Gastrocnemius medialis (tissue), 4 donors: ENCODE data around the gene INPP5A. TPM values are rescaled to one million over a fixed set of nuclear protein-coding genes. Genes with fewer than 3 reads are reported as not detected.
A peak's percentile ranks its signal among the peaks of the same experiment; 100 is the strongest.

ENCODE experiments used
- ATAC-seq, 2 donors: fragments of 150-250 bp; one replicate each; pipeline ENCODE4 v1.9.1; 2016
- DNase-seq, 2 donors: peaks; one replicate each; pipeline ENCODE4 v3.0.0-alpha.2; 2019
- H3K27ac ChIP-seq, 4 donors: fragments of 200-600 bp; sonication (generic); 1 replicate in 1 of 4; 2 replicates in 3 of 4; pipeline ENCODE4 v1.5.1; 2016 to 2018; ENCODE audit warnings: mild to moderate bottlenecking in 2 of 4, moderate library complexity in 1 of 4
- H3K27me3 ChIP-seq, 3 donors: fragments of 200-600 bp; sonication (generic) in 2 of 3; 1 replicate in 1 of 3; 2 replicates in 2 of 3; pipeline versions ENCODE4 v1.5.1 to v1.6.0; 2016 to 2019; ENCODE audit warnings: mild to moderate bottlenecking in 1 of 3, moderate library complexity in 1 of 3
- H3K36me3 ChIP-seq, 2 donors: fragments of 200-600 bp; sonication (generic) in 1 of 2; one replicate each; pipeline ENCODE4 v1.5.1; 2017 to 2018
- H3K4me1 ChIP-seq, 2 donors: fragments of 200-600 bp; sonication (generic) in 1 of 2; one replicate each; pipeline ENCODE4 v1.5.1; 2016 to 2017; ENCODE audit warnings: mild to moderate bottlenecking in 2 of 2
- H3K4me3 ChIP-seq, 4 donors: fragments of 200-600 bp; sonication (generic) in 3 of 4; 1 replicate in 1 of 4; 2 replicates in 3 of 4; pipeline ENCODE4 v1.5.1; 2016 to 2019; ENCODE audit warnings: mild to moderate bottlenecking in 2 of 4
- H3K9me3 ChIP-seq, 3 donors: fragments of 200-600 bp; sonication (generic) in 2 of 3; 1 replicate in 1 of 3; 2 replicates in 2 of 3; pipeline ENCODE4 v1.5.1; 2016 to 2019
- POLR2A ChIP-seq, 2 donors: fragments of 450-650 bp; IDR thresholded peaks; one replicate each; pipeline ENCODE4 v1.6.1; 2017; ENCODE audit warnings: antibody characterized with exemption in 2 of 2, mild to moderate bottlenecking in 2 of 2, moderate library complexity in 2 of 2
- in situ Hi-C, 4 donors: fragments of 200-750 bp; cut with MboI; loops; one replicate each; pipeline versions ENCODE4 v1.15.0 to v1.8.0; 2017; ENCODE audit warnings: low sequenced_read_pairs in 4 of 4
- intact Hi-C: fragments of 100-400 bp; cut with DNase I; formaldehyde crosslinking; loops from one replicate; pipeline ENCODE4 v1.15.1; 2023; ENCODE audit warnings: low total_unique reads
- total RNA-seq, 4 donors: library from RNA; depleted of rRNA; stranded (reverse); fragments of >200 nt; gene quantifications; one replicate each; pipeline versions ENCODE4 v1.1.0 to v1.2.3, GENCODE V29; 2016
- TF ChIP-seq, protein P1 (sequence below), 5 experiments: fragments of 450-650 bp in 3 of 5; fragments of 200-600 bp in 2 of 5; sonication (generic) in 2 of 5; IDR thresholded peaks in 4 of 5; conservative IDR thresholded peaks in 1 of 5; 1 replicate in 4 of 5; 2 replicates in 1 of 5; pipeline ENCODE4 v1.5.1; 2016 to 2019; ENCODE audit warnings: antibody characterized with exemption in 5 of 5, mild to moderate bottlenecking in 3 of 5, moderate library complexity in 3 of 5

The INPP5A gene
- total RNA-seq, 4 donors from 2014 or later: 74.9 to 107 (median 92.4) TPM

DNA sequence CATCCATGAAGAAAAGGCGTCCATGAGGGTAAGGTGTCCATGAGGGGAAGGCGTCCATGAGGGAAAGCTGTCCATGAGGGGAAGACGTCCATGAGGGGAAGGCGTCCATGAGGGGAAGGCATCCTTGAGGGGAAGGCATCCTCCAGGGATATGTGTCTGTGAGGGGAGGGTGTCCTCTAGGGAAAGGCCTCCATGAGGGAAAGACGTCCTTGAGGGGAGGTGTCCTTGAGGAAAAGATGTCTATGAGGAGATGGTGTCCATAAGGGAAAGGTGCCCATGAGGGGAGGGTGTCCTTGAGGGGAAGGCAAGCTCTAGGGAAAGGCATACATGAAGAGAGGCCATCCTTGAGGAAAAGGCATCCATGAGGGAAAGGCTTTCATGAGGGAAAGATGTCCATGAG, 92.6 kb downstream of the INPP5A start:
- Histone ChIP-seq H3K36me3 (no peaks in the 10 kb centered on the region), H3K9me3 (no peaks in the 10 kb centered on the region), H3K4me3 (no peak overlapping the region), H3K4me1 (peaks cover 71 to 75% of the 10 kb centered on the region in 2 donors), H3K27ac (peak overlapping the region; percentile 90 to 99 (median 92)), H3K27me3 (no peaks in the 10 kb centered on the region)
- ATAC-seq: no peak
- in situ Hi-C loops: loop anchor here (5.0 to 25.0 kb wide), 5 partner anchors 93 to 243 kb away; partner anchors contain the start of genes INPP5A (in 4 of the 4) and PWWP2B (in 3 of the 4)
- no peak for DNase-seq
- intact Hi-C loops: loop anchor here (1.0 kb wide), 1 partner anchor 93 kb away; the partner anchor contains the start of gene INPP5A
- TF ChIP-seq POLR2A (IDR thresholded peaks at IDR 0.05): no peak
- TF ChIP-seq, protein P1, sequence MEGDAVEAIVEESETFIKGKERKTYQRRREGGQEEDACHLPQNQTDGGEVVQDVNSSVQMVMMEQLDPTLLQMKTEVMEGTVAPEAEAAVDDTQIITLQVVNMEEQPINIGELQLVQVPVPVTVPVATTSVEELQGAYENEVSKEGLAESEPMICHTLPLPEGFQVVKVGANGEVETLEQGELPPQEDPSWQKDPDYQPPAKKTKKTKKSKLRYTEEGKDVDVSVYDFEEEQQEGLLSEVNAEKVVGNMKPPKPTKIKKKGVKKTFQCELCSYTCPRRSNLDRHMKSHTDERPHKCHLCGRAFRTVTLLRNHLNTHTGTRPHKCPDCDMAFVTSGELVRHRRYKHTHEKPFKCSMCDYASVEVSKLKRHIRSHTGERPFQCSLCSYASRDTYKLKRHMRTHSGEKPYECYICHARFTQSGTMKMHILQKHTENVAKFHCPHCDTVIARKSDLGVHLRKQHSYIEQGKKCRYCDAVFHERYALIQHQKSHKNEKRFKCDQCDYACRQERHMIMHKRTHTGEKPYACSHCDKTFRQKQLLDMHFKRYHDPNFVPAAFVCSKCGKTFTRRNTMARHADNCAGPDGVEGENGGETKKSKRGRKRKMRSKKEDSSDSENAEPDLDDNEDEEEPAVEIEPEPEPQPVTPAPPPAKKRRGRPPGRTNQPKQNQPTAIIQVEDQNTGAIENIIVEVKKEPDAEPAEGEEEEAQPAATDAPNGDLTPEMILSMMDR (IDR thresholded peaks at IDR 0.05 in 4 of 5, conservative IDR thresholded peaks at IDR 0.05 in 1 of 5): no peak

GRCh38 chr10:132630666-132631337, 93.2 kb downstream of the INPP5A start:
- peak; percentile 41 to 48 for TF ChIP-seq POLR2A (IDR thresholded peaks at IDR 0.05)
- TF ChIP-seq, protein P1 (IDR thresholded peaks at IDR 0.05 in 4 of 5, conservative IDR thresholded peaks at IDR 0.05 in 1 of 5): no peak
- in situ Hi-C loops (loop anchor here (5.0 to 25.0 kb wide), 5 partner anchors 94 to 244 kb away; partner anchors contain the start of genes INPP5A (in 4 of the 4) and PWWP2B (in 3 of the 4)), intact Hi-C loops (loop anchor here (1.0 kb wide), 1 partner anchor 94 kb away; the partner anchor contains the start of gene INPP5A)
- Histone ChIP-seq H3K27ac (peak overlapping the region; percentile 90 to 99 (median 92)), H3K4me3 (peak overlapping the region in 3 of 4 donors; percentile 8 to 39 (median 12)), H3K36me3 (no peaks in the 10 kb centered on the region), H3K9me3 (no peaks in the 10 kb centered on the region), H3K27me3 (no peaks in the 10 kb centered on the region), H3K4me1 (peaks cover 67 to 71% of the 10 kb centered on the region in 2 donors)
- ATAC-seq: peak; percentile 55 to 59
- DNase-seq: peak; percentile 76 to 84

- DNase-seq: peak; percentile 83 to 89
- in situ Hi-C loops: loop anchor here (5.0 to 25.0 kb wide), 5 partner anchors 94 to 244 kb away; partner anchors contain the start of genes INPP5A (in 4 of the 4) and PWWP2B (in 3 of the 4)
- H3K36me3 ChIP-seq: no peaks in the 10 kb centered on the region
- H3K9me3 ChIP-seq: no peaks in the 10 kb centered on the region
- peaks cover 67 to 71% of the 10 kb centered on the region in 2 donors for H3K4me1 ChIP-seq
- peak; percentile 76 to 81 for ATAC-seq
- peak overlapping the region in 3 of 4 donors; percentile 8 to 39 (median 12) for H3K4me3 ChIP-seq
- intact Hi-C loops: no loop called here
- peak in 1 of 2 donors; percentile 19 for TF ChIP-seq POLR2A (IDR thresholded peaks at IDR 0.05)
- TF ChIP-seq, protein P1 (IDR thresholded peaks at IDR 0.05 in 4 of 5, conservative IDR thresholded peaks at IDR 0.05 in 1 of 5): no peak
- H3K27ac ChIP-seq: peak overlapping the region; percentile 90 to 99 (median 92)
- no peaks in the 10 kb centered on the region for H3K27me3 ChIP-seq
Observed at GRCh38 chr10:132631338-132631735, 93.8 kb downstream of the INPP5A start.

DNA sequence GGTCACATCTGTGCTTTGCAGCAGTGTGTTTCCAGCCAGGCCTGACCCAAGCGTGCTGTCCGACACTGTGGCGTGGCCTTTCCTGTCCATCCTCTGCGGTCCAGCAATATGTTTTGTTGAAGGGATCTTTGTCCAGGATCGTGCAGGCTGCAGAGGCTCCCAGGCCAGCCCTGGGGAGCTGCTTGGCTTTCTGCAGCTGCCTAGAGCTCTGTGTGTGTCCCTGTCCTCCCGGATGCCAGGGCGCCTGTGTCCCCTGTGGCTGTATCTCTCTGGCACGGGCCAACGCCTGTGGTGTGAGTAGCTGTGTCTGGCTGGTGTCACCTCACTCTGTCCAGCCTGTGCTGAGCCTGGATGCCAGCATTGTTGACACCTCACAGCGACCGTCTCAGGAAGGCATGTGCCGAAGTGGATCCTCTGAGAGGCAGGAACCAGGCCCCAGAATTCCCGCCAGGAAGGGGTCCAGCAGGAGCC, 94.5 kb downstream of the INPP5A start:
- Histone ChIP-seq H3K9me3 (no peaks in the 10 kb centered on the region), H3K36me3 (no peaks in the 10 kb centered on the region), H3K27me3 (no peaks in the 10 kb centered on the region), H3K27ac (peak overlapping the region; percentile 90 to 99 (median 92)), H3K4me1 (peaks cover 66% of the 10 kb centered on the region in 2 donors), H3K4me3 (peak overlapping the region in 2 of 4 donors; percentile 5 to 12)
- TF ChIP-seq, protein P1 (IDR thresholded peaks at IDR 0.05 in 4 of 5, conservative IDR thresholded peaks at IDR 0.05 in 1 of 5): no peak
- ATAC-seq: peak; percentile 43 to 46
- in situ Hi-C loops (loop anchor here (5.0 to 25.0 kb wide), 5 partner anchors 95 to 245 kb away; partner anchors contain the start of genes INPP5A (in 4 of the 4) and PWWP2B (in 3 of the 4)), intact Hi-C loops (loop anchor here (2.0 kb wide), 2 partner anchors 43 to 123 kb away; no protein-coding TSS in a partner anchor)
- DNase-seq: peak; percentile 79 to 87
